ENCODE measurements around the gene LRRC61. TPM values are rescaled to one million over a fixed set of nuclear protein-coding genes. Genes with fewer than 3 reads are reported as not detected.

Gene LRRC61
- total RNA-seq, 4 donors from 2014 or later, result 7.1 to 25.1 (median 14.0) TPM

- 79 to 87% methylated on average over 3 to 6 of the region's 22 CpGs for WGBS, 2 donors (ENCODE audit: low coverage in 1 of 2)
- H3K36me3 ChIP-seq, result peaks cover 0 to 60% of the 10 kb centered on the region in 2 donors
- no peak for ATAC-seq
Measured at GRCh38 chr7:150329331-150330120, 6.4 kb downstream of the LRRC61 start.

GRCh38 chr7:150330211-150330885 lies 7.2 kb downstream of the LRRC61 start:
- no peak for ATAC-seq
- Histone ChIP-seq H3K36me3 (peaks cover 0 to 60% of the 10 kb centered on the region in 2 donors), H3K27me3 (no peaks in the 10 kb centered on the region), H3K27ac (no peak overlapping the region), H3K9me3 (no peaks in the 10 kb centered on the region), H3K4me3 (no peak overlapping the region), H3K4me1 (peaks cover 0 to 17% (median 10%) of the 10 kb centered on the region in 3 donors)
- whole genome bisulfite sequencing, 2 donors (ENCODE audit: low coverage in 1 of 2), result 93% methylated on average over 3 of the region's 19 CpGs; no CpG with 5 or more reads in 1 of the 2 donors
- TF ChIP-seq POLR2A (IDR thresholded peaks at IDR 0.05), result no peak
- TF ChIP-seq EP300 (IDR thresholded peaks at IDR 0.05), result no peak
- TF ChIP-seq POLR2AphosphoS5 (IDR thresholded peaks at IDR 0.05), result no peak
- no peak for TF ChIP-seq CTCF (IDR thresholded peaks at IDR 0.05)

More at GRCh38 chr7:150329331-150330120, 6.4 kb downstream of the LRRC61 start:
- peaks cover 0 to 17% (median 2%) of the 10 kb centered on the region in 3 donors for H3K4me1 ChIP-seq
- no peak overlapping the region for H3K27ac ChIP-seq
- H3K9me3 ChIP-seq, result no peaks in the 10 kb centered on the region
- no peaks in the 10 kb centered on the region for H3K27me3 ChIP-seq
- TF ChIP-seq POLR2AphosphoS5 (IDR thresholded peaks at IDR 0.05), result no peak
- no peak for TF ChIP-seq EP300 (IDR thresholded peaks at IDR 0.05)
- no peak overlapping the region for H3K4me3 ChIP-seq

GRCh38 chr7:150332852-150333635 lies 9.9 kb downstream of the LRRC61 start:
- 81 to 94% methylated on average over 3 to 5 of the region's 18 CpGs for WGBS, 2 donors (ENCODE audit: low coverage in 1 of 2)
- TF ChIP-seq EP300 (IDR thresholded peaks at IDR 0.05) (no peak), POLR2AphosphoS5 (IDR thresholded peaks at IDR 0.05) (no peak), CTCF (IDR thresholded peaks at IDR 0.05) (no peak), POLR2A (IDR thresholded peaks at IDR 0.05) (no peak)
- H3K36me3 ChIP-seq, result peaks cover 0 to 50% of the 10 kb centered on the region in 2 donors
- no peaks in the 10 kb centered on the region for H3K27me3 ChIP-seq
- H3K4me1 ChIP-seq, result peaks cover 0 to 43% (median 30%) of the 10 kb centered on the region in 3 donors
- no peak for ATAC-seq
- no peak overlapping the region for H3K4me3 ChIP-seq
- H3K9me3 ChIP-seq, result no peaks in the 10 kb centered on the region
- peak overlapping the region in 2 of 4 donors; percentile 86 to 90 for H3K27ac ChIP-seq

- Histone ChIP-seq H3K27ac (peak overlapping the region in 2 of 4 donors; percentile 86 to 90), H3K27me3 (no peaks in the 10 kb centered on the region), H3K4me1 (peaks cover 0 to 49% (median 35%) of the 10 kb centered on the region in 3 donors), H3K36me3 (peaks cover 0 to 50% of the 10 kb centered on the region in 2 donors), H3K9me3 (no peaks in the 10 kb centered on the region), H3K4me3 (no peak overlapping the region)
- TF ChIP-seq EP300 (IDR thresholded peaks at IDR 0.05) (no peak), POLR2AphosphoS5 (IDR thresholded peaks at IDR 0.05) (no peak), POLR2A (IDR thresholded peaks at IDR 0.05) (no peak), CTCF (IDR thresholded peaks at IDR 0.05) (no peak)
- no peak for ATAC-seq
- 43 to 100% methylated on average over 1 to 4 of the region's 10 CpGs for WGBS, 2 donors (ENCODE audit: low coverage in 1 of 2)
Measured at GRCh38 chr7:150333659-150334058, 10.5 kb downstream of the LRRC61 start.

GRCh38 chr7:150334108-150334507 lies 11.0 kb downstream of the LRRC61 start:
- Histone ChIP-seq H3K27ac (peak overlapping the region in 3 of 4 donors; percentile 82 to 90 (median 86)), H3K27me3 (no peaks in the 10 kb centered on the region), H3K9me3 (no peaks in the 10 kb centered on the region), H3K4me1 (peaks cover 0 to 54% (median 38%) of the 10 kb centered on the region in 3 donors), H3K36me3 (peaks cover 0 to 49% of the 10 kb centered on the region in 2 donors), H3K4me3 (no peak overlapping the region)
- WGBS, 2 donors (ENCODE audit: low coverage in 1 of 2), result 77 to 78% methylated on average over 3 to 6 of the region's 8 CpGs
- ATAC-seq, result no peak
- no peak for TF ChIP-seq POLR2A (IDR thresholded peaks at IDR 0.05)
- TF ChIP-seq POLR2AphosphoS5 (IDR thresholded peaks at IDR 0.05), result no peak
- TF ChIP-seq EP300 (IDR thresholded peaks at IDR 0.05), result no peak
- no peak for TF ChIP-seq CTCF (IDR thresholded peaks at IDR 0.05)

Data from gastroesophageal sphincter (tissue), 4 donors.